SK-N-SH (cell line): Measurements from ENCODE around the gene CNTNAP5. TPM values are rescaled to one million over a fixed set of nuclear protein-coding genes. Genes with fewer than 3 reads are reported as not detected.

Experiments used
- CTCF ChIA-PET: fragments of 300-600, 350-600 bp; formaldehyde crosslinking; extraction: SDS; loops from one replicate; lab custom pipeline; 2021; lab: Yijun Ruan, JAX
- POLR2A ChIA-PET: fragments of 350-600 bp; sonication (Branson Sonifier 250); formaldehyde crosslinking; extraction: SDS; loops from one replicate; lab custom pipeline; 2020; ENCODE audit warnings: antibody characterized with exemption, inconsistent platforms; lab: Yijun Ruan, JAX
- DNase-seq: peaks from one replicate; pipeline ENCODE4 v3.0.0; 2012
- H2AFZ ChIP-seq: fragments of 200-600 bp; sonication (generic); 2 replicates; pipeline ENCODE4 v1.8.1; 2016; ENCODE audit warnings: antibody characterized with exemption, mild to moderate bottlenecking, low read depth
- H3F3A ChIP-seq: fragments of 200-600 bp; sonication (generic); replicated peaks from 2 replicates; pipeline ENCODE3; 2016; ENCODE audit warnings: antibody characterized with exemption, mild to moderate bottlenecking; ENCODE audit not compliant: insufficient read depth
- H3K27ac ChIP-seq, 2 experiments: fragments of 200-500 bp in 1 of 2; fragments of 200-600 bp in 1 of 2; sonication (Bioruptor generic) in 1 of 2; sonication (generic), shearing (Covaris generic) in 1 of 2; 2 replicates each; pipeline versions ENCODE4 v1.5.1 to v1.6.1; 2014 to 2016; ENCODE audit warnings: low read depth in 2 of 2, inconsistent platforms in 1 of 2, low read length in 1 of 2, mild to moderate bottlenecking in 1 of 2, mixed read lengths in 1 of 2
- H3K27me3 ChIP-seq: fragments of 200-600 bp; sonication (generic), shearing (Covaris generic); 2 replicates; pipeline ENCODE4 v1.6.1; 2016; ENCODE audit warnings: mixed run types; ENCODE audit not compliant: insufficient read depth
- H3K36me3 ChIP-seq, 2 experiments: fragments of 200-500 bp in 1 of 2; fragments of 200-600 bp in 1 of 2; sonication (Bioruptor generic) in 1 of 2; sonication (generic) in 1 of 2; replicated peaks in 1 of 2; 2 replicates each; pipeline versions ENCODE3 to v1.5.1; 2014 to 2016; ENCODE audit warnings: low read length in 1 of 2, mild to moderate bottlenecking in 1 of 2; ENCODE audit not compliant: insufficient read depth in 2 of 2, control insufficient read depth in 1 of 2
- H3K4me1 ChIP-seq, 2 experiments: fragments of 200-500 bp in 1 of 2; fragments of 200-600 bp in 1 of 2; sonication (Bioruptor generic) in 1 of 2; sonication (generic), shearing (Covaris generic) in 1 of 2; 2 replicates each; pipeline versions ENCODE4 v1.5.1 to v1.6.1; 2014 to 2016; ENCODE audit warnings: low read depth in 1 of 2, low read length in 1 of 2, mixed run types in 1 of 2; ENCODE audit not compliant: insufficient read depth in 2 of 2, control insufficient read depth in 1 of 2
- H3K4me2 ChIP-seq: fragments of 200-600 bp; sonication (generic), shearing (Covaris generic); 2 replicates; pipeline ENCODE4 v1.6.1; 2017; ENCODE audit warnings: mixed run types
- H3K4me3 ChIP-seq, 2 experiments: fragments of 200-500 bp in 1 of 2; fragments of 200-600 bp in 1 of 2; sonication (Bioruptor generic) in 1 of 2; sonication (generic), shearing (Covaris generic) in 1 of 2; 2 replicates each; pipeline versions ENCODE4 v1.5.1 to v1.8.1; 2014 to 2016; ENCODE audit warnings: low read depth in 2 of 2, inconsistent platforms in 1 of 2, low read length in 1 of 2, mild to moderate bottlenecking in 1 of 2, mixed read lengths in 1 of 2, moderate library complexity in 1 of 2
- H3K79me2 ChIP-seq: fragments of 200-600 bp; sonication (generic); 2 replicates; pipeline ENCODE4 v1.8.1; 2017; ENCODE audit warnings: mild to moderate bottlenecking; ENCODE audit not compliant: insufficient read depth
- H3K9ac ChIP-seq: fragments of 200-600 bp; sonication (generic); 2 replicates; pipeline ENCODE4 v1.6.1; 2017; ENCODE audit warnings: mixed run types
- H3K9me2 ChIP-seq: fragments of 200-600 bp; sonication (generic); 2 replicates; pipeline ENCODE4 v1.6.1; 2017; ENCODE audit warnings: mixed run types
- H3K9me3 ChIP-seq: fragments of 200-600 bp; sonication (generic); 2 replicates; pipeline ENCODE4 v1.6.1; 2017; ENCODE audit warnings: mixed run types, mild to moderate bottlenecking, moderate library complexity
- H4K20me1 ChIP-seq: fragments of 200-600 bp; sonication (generic); 2 replicates; pipeline ENCODE4 v1.6.1; 2017; ENCODE audit warnings: mild to moderate bottlenecking, mixed run types; ENCODE audit not compliant: insufficient read depth
- EP300 ChIP-seq, 2 experiments: IDR thresholded peaks; 2 replicates each; pipeline versions ENCODE4 v1.4.0 to v1.6.1; 2012; ENCODE audit warnings: borderline replicate concordance in 1 of 2, low read depth in 1 of 2, low read length in 1 of 2
- EZH2phosphoT487 ChIP-seq: fragments of 200-600 bp; sonication (generic); IDR thresholded peaks from 2 replicates; pipeline ENCODE4 v1.6.1; 2017; ENCODE audit warnings: low read depth, mixed run types, mild to moderate bottlenecking, antibody characterized with exemption, moderate library complexity, borderline replicate concordance
- FOSL2 ChIP-seq: IDR thresholded peaks from 2 replicates; pipeline ENCODE4 v1.4.0; 2012; ENCODE audit warnings: low read depth, mild to moderate bottlenecking, moderate library complexity, borderline replicate concordance
- GATA2 ChIP-seq: sonication (generic); formaldehyde crosslinking; IDR thresholded peaks from 2 replicates; pipeline ENCODE4 v1.5.0; 2020; ENCODE audit warnings: mild to moderate bottlenecking, missing genetic modification reagents
- JUND ChIP-seq: IDR thresholded peaks from 2 replicates; pipeline ENCODE4 v1.4.0; 2012
- NFIC ChIP-seq: IDR thresholded peaks from 2 replicates; pipeline ENCODE4 v1.4.0; 2012; ENCODE audit warnings: borderline replicate concordance
- RAD21 ChIP-seq: IDR thresholded peaks from 2 replicates; pipeline ENCODE4 v1.6.1; 2012; ENCODE audit warnings: mild to moderate bottlenecking, low read length
- RFX5 ChIP-seq: IDR thresholded peaks from 2 replicates; pipeline ENCODE4 v1.6.1; 2012; ENCODE audit warnings: mild to moderate bottlenecking, improper control_type of control experiment, low read length
- RXRA ChIP-seq: IDR thresholded peaks from 2 replicates; pipeline ENCODE4 v1.4.0; 2012; ENCODE audit warnings: low read depth, mild to moderate bottlenecking, borderline replicate concordance
- SIN3A ChIP-seq: IDR thresholded peaks from 2 replicates; pipeline ENCODE4 v1.6.1; 2012; ENCODE audit warnings: low read depth, mild to moderate bottlenecking, low read length, moderate library complexity, borderline replicate concordance
- WGBS: methylation state at CpG from one replicate; pipeline ENCODE4 v1.1.6; 2017; ENCODE audit warnings: low lambda C conversion rate; 5-methylcytosine and 5-hydroxymethylcytosine counted together
- polyA plus RNA-seq, 3 experiments: library from polyadenylated mRNA; depleted of rRNA; stranded (reverse); fragments of >200 nt; gene quantifications; 2 replicates each; pipeline ENCODE4 v1.2.3, GENCODE V29; 2012
- TF ChIP-seq, protein P1 (sequence below): IDR thresholded peaks from 2 replicates; pipeline ENCODE4 v1.4.0; 2012; ENCODE audit warnings: low read depth, borderline replicate concordance
- TF ChIP-seq, protein P2 (sequence below): fragments of 150-350 bp; IDR thresholded peaks from 2 replicates; pipeline ENCODE4 v1.6.1; 2016; ENCODE audit warnings: mild to moderate bottlenecking, low read depth, low read length
- TF ChIP-seq, protein P3 (sequence below): IDR thresholded peaks from 2 replicates; pipeline ENCODE4 v1.4.0; 2012; ENCODE audit warnings: low read depth, borderline replicate concordance
- TF ChIP-seq, protein P4 (sequence below): IDR thresholded peaks from 2 replicates; pipeline ENCODE4 v1.6.1; 2012; ENCODE audit warnings: mild to moderate bottlenecking, low read depth, low read length, moderate library complexity
- TF ChIP-seq, protein P5 (sequence below): IDR thresholded peaks from 2 replicates; pipeline ENCODE4; 2012

The CNTNAP5 gene
- polyA plus RNA-seq, 1 of the 3 experiments (the other 2 are of a cell fraction): 0.08 TPM

DNA sequence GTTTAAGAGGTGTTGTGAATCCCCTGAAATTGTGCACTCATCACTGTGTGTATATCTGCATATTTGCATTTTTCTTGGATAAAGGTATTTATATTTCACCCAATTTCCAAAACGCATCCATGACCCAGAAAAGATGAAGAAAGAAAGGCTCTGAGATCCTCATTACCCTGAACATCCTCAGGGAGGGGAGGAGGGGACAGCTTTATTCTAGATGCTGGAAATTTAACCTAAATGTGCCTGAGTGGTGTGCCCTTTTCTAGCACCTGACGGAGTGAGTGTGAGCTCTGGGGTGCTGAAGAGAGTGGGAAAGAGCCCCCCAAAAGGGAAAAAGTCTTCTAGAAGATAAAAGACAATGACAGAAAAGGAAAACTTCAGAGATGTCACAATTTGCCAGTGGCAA is 20.8 kb downstream of the CNTNAP5 start:
- Histone ChIP-seq H3K9me3 (no peaks in the 10 kb centered on the region), H3K27ac (no peak overlapping the region), H3K4me1 (peaks cover 0 to 4% of the 10 kb centered on the region in 2 experiments; a peak in 2 of 4 replicates), H3K9ac (no peak overlapping the region), H3K79me2 (no peaks in the 10 kb centered on the region), H3F3A (no peaks in the 10 kb centered on the region), H3K4me2 (no peak overlapping the region), H3K4me3 (no peak overlapping the region), H3K36me3 (no peaks in the 10 kb centered on the region), H4K20me1 (no peaks in the 10 kb centered on the region), H2AFZ (no peak overlapping the region), H3K9me2 (0 out of 2 replicates have a peak, but pooled peaks cover 3% of the 10 kb centered on the region), H3K27me3 (no peaks in the 10 kb centered on the region)
- ChIA-PET POLR2A (no interaction called here), CTCF (no interaction called here)
- TF ChIP-seq JUND (no peak), SIN3A (no peak), NFIC (no peak), EP300 (IDR thresholded peaks at IDR 0.05; ENCODE audit: borderline replicate concordance in 1 of 2, low read depth in 1 of 2, low read length in 1 of 2) (no peak), GATA2 (CRISPR knock-in tag) (no peak), FOSL2 (no peak), RAD21 (no peak), EZH2phosphoT487 (no peak), RFX5 (no peak), RXRA (no peak)
- TF ChIP-seq, protein P1, sequence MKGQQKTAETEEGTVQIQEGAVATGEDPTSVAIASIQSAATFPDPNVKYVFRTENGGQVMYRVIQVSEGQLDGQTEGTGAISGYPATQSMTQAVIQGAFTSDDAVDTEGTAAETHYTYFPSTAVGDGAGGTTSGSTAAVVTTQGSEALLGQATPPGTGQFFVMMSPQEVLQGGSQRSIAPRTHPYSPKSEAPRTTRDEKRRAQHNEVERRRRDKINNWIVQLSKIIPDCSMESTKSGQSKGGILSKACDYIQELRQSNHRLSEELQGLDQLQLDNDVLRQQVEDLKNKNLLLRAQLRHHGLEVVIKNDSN: no peak
- TF ChIP-seq, protein P2, sequence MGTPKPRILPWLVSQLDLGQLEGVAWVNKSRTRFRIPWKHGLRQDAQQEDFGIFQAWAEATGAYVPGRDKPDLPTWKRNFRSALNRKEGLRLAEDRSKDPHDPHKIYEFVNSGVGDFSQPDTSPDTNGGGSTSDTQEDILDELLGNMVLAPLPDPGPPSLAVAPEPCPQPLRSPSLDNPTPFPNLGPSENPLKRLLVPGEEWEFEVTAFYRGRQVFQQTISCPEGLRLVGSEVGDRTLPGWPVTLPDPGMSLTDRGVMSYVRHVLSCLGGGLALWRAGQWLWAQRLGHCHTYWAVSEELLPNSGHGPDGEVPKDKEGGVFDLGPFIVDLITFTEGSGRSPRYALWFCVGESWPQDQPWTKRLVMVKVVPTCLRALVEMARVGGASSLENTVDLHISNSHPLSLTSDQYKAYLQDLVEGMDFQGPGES: no peak
- TF ChIP-seq, protein P3, sequence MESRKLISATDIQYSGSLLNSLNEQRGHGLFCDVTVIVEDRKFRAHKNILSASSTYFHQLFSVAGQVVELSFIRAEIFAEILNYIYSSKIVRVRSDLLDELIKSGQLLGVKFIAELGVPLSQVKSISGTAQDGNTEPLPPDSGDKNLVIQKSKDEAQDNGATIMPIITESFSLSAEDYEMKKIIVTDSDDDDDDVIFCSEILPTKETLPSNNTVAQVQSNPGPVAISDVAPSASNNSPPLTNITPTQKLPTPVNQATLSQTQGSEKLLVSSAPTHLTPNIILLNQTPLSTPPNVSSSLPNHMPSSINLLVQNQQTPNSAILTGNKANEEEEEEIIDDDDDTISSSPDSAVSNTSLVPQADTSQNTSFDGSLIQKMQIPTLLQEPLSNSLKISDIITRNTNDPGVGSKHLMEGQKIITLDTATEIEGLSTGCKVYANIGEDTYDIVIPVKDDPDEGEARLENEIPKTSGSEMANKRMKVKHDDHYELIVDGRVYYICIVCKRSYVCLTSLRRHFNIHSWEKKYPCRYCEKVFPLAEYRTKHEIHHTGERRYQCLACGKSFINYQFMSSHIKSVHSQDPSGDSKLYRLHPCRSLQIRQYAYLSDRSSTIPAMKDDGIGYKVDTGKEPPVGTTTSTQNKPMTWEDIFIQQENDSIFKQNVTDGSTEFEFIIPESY: no peak
- TF ChIP-seq, protein P4, sequence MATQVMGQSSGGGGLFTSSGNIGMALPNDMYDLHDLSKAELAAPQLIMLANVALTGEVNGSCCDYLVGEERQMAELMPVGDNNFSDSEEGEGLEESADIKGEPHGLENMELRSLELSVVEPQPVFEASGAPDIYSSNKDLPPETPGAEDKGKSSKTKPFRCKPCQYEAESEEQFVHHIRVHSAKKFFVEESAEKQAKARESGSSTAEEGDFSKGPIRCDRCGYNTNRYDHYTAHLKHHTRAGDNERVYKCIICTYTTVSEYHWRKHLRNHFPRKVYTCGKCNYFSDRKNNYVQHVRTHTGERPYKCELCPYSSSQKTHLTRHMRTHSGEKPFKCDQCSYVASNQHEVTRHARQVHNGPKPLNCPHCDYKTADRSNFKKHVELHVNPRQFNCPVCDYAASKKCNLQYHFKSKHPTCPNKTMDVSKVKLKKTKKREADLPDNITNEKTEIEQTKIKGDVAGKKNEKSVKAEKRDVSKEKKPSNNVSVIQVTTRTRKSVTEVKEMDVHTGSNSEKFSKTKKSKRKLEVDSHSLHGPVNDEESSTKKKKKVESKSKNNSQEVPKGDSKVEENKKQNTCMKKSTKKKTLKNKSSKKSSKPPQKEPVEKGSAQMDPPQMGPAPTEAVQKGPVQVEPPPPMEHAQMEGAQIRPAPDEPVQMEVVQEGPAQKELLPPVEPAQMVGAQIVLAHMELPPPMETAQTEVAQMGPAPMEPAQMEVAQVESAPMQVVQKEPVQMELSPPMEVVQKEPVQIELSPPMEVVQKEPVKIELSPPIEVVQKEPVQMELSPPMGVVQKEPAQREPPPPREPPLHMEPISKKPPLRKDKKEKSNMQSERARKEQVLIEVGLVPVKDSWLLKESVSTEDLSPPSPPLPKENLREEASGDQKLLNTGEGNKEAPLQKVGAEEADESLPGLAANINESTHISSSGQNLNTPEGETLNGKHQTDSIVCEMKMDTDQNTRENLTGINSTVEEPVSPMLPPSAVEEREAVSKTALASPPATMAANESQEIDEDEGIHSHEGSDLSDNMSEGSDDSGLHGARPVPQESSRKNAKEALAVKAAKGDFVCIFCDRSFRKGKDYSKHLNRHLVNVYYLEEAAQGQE: no peak
- TF ChIP-seq, protein P5, sequence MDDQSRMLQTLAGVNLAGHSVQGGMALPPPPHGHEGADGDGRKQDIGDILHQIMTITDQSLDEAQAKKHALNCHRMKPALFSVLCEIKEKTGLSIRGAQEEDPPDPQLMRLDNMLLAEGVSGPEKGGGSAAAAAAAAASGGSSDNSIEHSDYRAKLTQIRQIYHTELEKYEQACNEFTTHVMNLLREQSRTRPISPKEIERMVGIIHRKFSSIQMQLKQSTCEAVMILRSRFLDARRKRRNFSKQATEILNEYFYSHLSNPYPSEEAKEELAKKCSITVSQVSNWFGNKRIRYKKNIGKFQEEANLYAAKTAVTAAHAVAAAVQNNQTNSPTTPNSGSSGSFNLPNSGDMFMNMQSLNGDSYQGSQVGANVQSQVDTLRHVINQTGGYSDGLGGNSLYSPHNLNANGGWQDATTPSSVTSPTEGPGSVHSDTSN: no peak
- WGBS: 18% methylated on average over 2 of the region's 2 CpGs
- DNase-seq: no peak
